H54 (cell line): Measurements from ENCODE around the gene TTC17.
A peak's percentile ranks its signal among the peaks of the same experiment; 100 is the strongest.
"Not testable (repeated sequence)": the region's sequence is repeated elsewhere in the genome, so short reads cannot be mapped to it uniquely, and the experiment has no call there.

Source experiments
- DNase-seq: peaks from one replicate; pipeline ENCODE4 v3.0.0; 2011; ENCODE audit warnings: low spot score, mixed read lengths; ENCODE audit not compliant: insufficient read length
- FAIRE-seq: peaks from 3 replicates; lab custom pipeline; 2011; peaks lifted over from hg19 to GRCh38; lab: Jason Lieb, UNC
- POLR2A ChIP-seq: IDR thresholded peaks from 2 replicates; pipeline ENCODE4 v1.6.1; 2011; ENCODE audit warnings: low read depth, mild to moderate bottlenecking, low read length

Gene TTC17

GRCh38 chr11:43358801-43359421 lies at the start of gene TTC17:
Gene TTC17 (plus strand): TSS chr11:43358920. CDS start chr11:43358955, 35 bp downstream.
- peak; percentile 93 for FAIRE-seq
- peak; percentile 95 for TF ChIP-seq POLR2A
- DNase-seq = peak; percentile 87

GRCh38 chr11:43311791-43312607 lies 46.7 kb upstream of the TTC17 start, which contains the start of gene API5:
Gene API5 (plus strand): TSS chr11:43311996. CDS start chr11:43312128, 132 bp downstream.
- DNase-seq (peak; percentile 73), FAIRE-seq (peak; percentile 96)
- TF ChIP-seq POLR2A = peak; percentile 87

- FAIRE-seq (no peak), DNase-seq (no peak)
- TF ChIP-seq POLR2A = no peak
Measured at GRCh38 chr11:43315966-43316365, 42.8 kb upstream of the TTC17 start.

- TF ChIP-seq POLR2A = no peak
- FAIRE-seq (peak; percentile 61), DNase-seq (no peak)
Measured at GRCh38 chr11:43316451-43316850, 42.3 kb upstream of the TTC17 start.

- FAIRE-seq (peak; percentile 99), DNase-seq (peak; percentile 44)
- no peak for TF ChIP-seq POLR2A
Measured at GRCh38 chr11:43327987-43328386, 30.7 kb upstream of the TTC17 start.

GRCh38 chr11:43328482-43328881 lies 30.2 kb upstream of the TTC17 start:
- FAIRE-seq = no peak
- TF ChIP-seq POLR2A = no peak

GRCh38 chr11:43341159-43341558 lies 17.6 kb upstream of the TTC17 start:
- DNase-seq (no peak), FAIRE-seq (peak; percentile 66)
- no peak for TF ChIP-seq POLR2A

More at GRCh38 chr11:43328482-43328881, 30.2 kb upstream of the TTC17 start:
- no peak for DNase-seq

GRCh38 chr11:43351426-43351825 lies 7.3 kb upstream of the TTC17 start:
- not testable (repeated sequence) for DNase-seq, FAIRE-seq

- no peak for FAIRE-seq
- no peak for TF ChIP-seq POLR2A
Measured at GRCh38 chr11:43354311-43354710, 4.4 kb upstream of the TTC17 start.

GRCh38 chr11:43356336-43356735 lies 2.4 kb upstream of the TTC17 start:
- TF ChIP-seq POLR2A = no peak
- DNase-seq = no peak
- FAIRE-seq = no peak

More at GRCh38 chr11:43354311-43354710, 4.4 kb upstream of the TTC17 start:
- DNase-seq = no peak

GRCh38 chr11:43358279-43358800 lies 380 bp upstream of the TTC17 start:
- FAIRE-seq (no peak), DNase-seq (no peak)
- no peak for TF ChIP-seq POLR2A

GRCh38 chr11:43359422-43359818 lies 700 bp downstream of the TTC17 start:
- TF ChIP-seq POLR2A = no peak
- DNase-seq (no peak), FAIRE-seq (peak; percentile 66)

- no peak for DNase-seq
- no peak for FAIRE-seq
- TF ChIP-seq POLR2A = no peak
Measured at GRCh38 chr11:43360361-43361032, 1.8 kb downstream of the TTC17 start.

GRCh38 chr11:43366677-43367076 lies 8.0 kb downstream of the TTC17 start:
- no peak for TF ChIP-seq POLR2A
- DNase-seq (no peak), FAIRE-seq (no peak)
